GM21360 (cell line): ENCODE results near the gene POU2F2.

Experiments used
- ATAC-seq: cut with Tn5 transposase; IDR thresholded peaks from one replicate; pipeline ENCODE4 v1.9.1; 2021; ENCODE audit warnings: mild to moderate bottlenecking, moderate library complexity; ENCODE audit not compliant: unreplicated experiment

Gene POU2F2

GRCh38 chr19:42132030-42132628, at the start of gene POU2F2:
POU2F2 (minus strand) TSS chr19:42132446; CDS start chr19:42132411, 35 bp downstream.
- peak; percentile 35 for ATAC-seq

- no peak for ATAC-seq
Observed at GRCh38 chr19:42178791-42179674, 46.8 kb upstream of the POU2F2 start.

GRCh38 chr19:42177686-42178019, 45.4 kb upstream of the POU2F2 start:
- no peak for ATAC-seq

GRCh38 chr19:42176990-42177685, 44.9 kb upstream of the POU2F2 start:
- no peak for ATAC-seq

- no peak for ATAC-seq
Observed at GRCh38 chr19:42176649-42176989, 44.4 kb upstream of the POU2F2 start.

- ATAC-seq: no peak
Observed at GRCh38 chr19:42175952-42176648, 43.9 kb upstream of the POU2F2 start.

- no peak for ATAC-seq
Observed at GRCh38 chr19:42174958-42175734, 42.9 kb upstream of the POU2F2 start.

GRCh38 chr19:42174188-42174587, 41.9 kb upstream of the POU2F2 start:
- ATAC-seq: no peak

- no peak for ATAC-seq
Observed at GRCh38 chr19:42173695-42174094, 41.4 kb upstream of the POU2F2 start.

GRCh38 chr19:42172261-42172660, 40.0 kb upstream of the POU2F2 start:
- ATAC-seq: no peak

- no peak for ATAC-seq
Observed at GRCh38 chr19:42170715-42171114, 38.5 kb upstream of the POU2F2 start.

- ATAC-seq: no peak
Observed at GRCh38 chr19:42169486-42170413, 37.5 kb upstream of the POU2F2 start.

- no peak for ATAC-seq
Observed at GRCh38 chr19:42168206-42168605, 36.0 kb upstream of the POU2F2 start.

- ATAC-seq: no peak
Observed at GRCh38 chr19:42166316-42166715, 34.1 kb upstream of the POU2F2 start.

GRCh38 chr19:42165146-42165545, 32.9 kb upstream of the POU2F2 start:
- ATAC-seq: no peak

- no peak for ATAC-seq
Observed at GRCh38 chr19:42161616-42162263, 29.5 kb upstream of the POU2F2 start.

GRCh38 chr19:42159942-42160341, 27.7 kb upstream of the POU2F2 start:
- no peak for ATAC-seq

- no peak for ATAC-seq
Observed at GRCh38 chr19:42158926-42159325, 26.7 kb upstream of the POU2F2 start.

GRCh38 chr19:42156571-42156970, 24.3 kb upstream of the POU2F2 start:
- no peak for ATAC-seq
